Suprapubic skin (tissue), 3 donors: ENCODE measurements around the gene ZC3H14.

ENCODE experiments used
- CTCF ChIP-seq, 2 donors: fragments of 200-600 bp in 1 of 2; fragments of 450-650 bp in 1 of 2; sonication (generic) in 1 of 2; IDR thresholded peaks; one replicate each; pipeline ENCODE4 v1.5.1; 2016 to 2019; ENCODE audit warnings: antibody characterized with exemption in 2 of 2, mild to moderate bottlenecking in 1 of 2, moderate library complexity in 1 of 2
- EP300 ChIP-seq: sonication (generic); formaldehyde crosslinking; IDR thresholded peaks from one replicate; pipeline ENCODE4 v1.6.1; 2017; ENCODE audit warnings: antibody characterized with exemption

- TF ChIP-seq EP300 (no peak), CTCF (IDR thresholded peaks at IDR 0.05) (no peak)
These were observed 50.1 kb downstream of the ZC3H14 start for GRCh38 chr14:88612981-88613380.
